ENCODE measurements around the gene FAM89A. TPM values are rescaled to one million over a fixed set of nuclear protein-coding genes. Genes with fewer than 3 reads are reported as not detected.
A peak's percentile ranks its signal among the peaks of the same experiment; 100 is the strongest.
"Not testable (repeated sequence)": the region's sequence is repeated elsewhere in the genome, so short reads cannot be mapped to it uniquely, and the experiment has no call there.

Gene FAM89A
- total and polyA plus RNA-seq, 9 of the 15 experiments (the other 6 are each of a cell fraction or from before 2014, with no cell fraction given) = 8.7 to 66.2 (median 43.3) TPM

DNA sequence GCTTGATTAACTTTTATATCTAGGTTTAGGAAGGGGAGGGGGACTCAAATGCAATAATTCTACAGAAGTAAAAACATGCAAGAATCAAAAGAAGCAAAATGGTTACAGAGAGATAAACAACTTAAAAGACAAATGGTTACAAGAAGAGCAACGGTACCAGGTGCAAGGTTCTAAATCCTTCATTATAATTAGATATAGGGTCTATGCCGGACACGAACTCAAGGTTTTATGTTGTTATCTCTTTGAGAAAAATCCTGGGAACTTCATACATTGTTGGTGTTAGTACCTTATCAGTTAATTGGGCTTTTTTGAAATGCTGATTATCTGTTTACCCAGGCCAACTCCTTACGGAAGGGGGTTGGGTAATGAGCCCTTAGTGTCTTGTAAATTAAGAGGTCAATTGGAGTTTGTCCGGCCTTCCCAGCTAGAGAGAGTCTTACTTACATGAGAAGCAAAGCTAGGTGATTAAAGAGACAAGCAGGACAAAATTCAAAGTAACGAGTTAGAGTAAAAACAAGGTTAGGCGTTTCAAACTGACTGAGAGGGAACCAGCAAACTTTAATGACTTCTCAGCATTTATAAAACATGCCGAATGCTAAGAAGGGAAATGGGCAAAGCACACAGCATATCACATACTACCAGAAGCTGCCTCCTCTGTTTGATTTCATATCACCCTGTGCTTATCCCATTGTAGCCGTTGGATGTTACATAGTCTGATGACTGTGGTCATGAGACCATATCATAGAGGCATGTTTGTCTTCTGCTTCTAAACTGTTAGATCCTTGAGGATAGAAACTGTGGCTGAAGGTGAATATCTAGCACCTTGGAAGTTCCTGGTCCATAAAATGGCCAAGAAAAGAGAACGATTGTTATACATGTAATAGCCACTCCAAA lies 55.2 kb downstream of the FAM89A start:
- BruUV-seq (replicated peaks); in situ Hi-C loops (cut with MboI); H3K9me3 ChIP-seq (replicated peaks; ENCODE audit: control insufficient read depth, insufficient read depth, low read depth, low read length); H3K4me3 ChIP-seq; H3K9me1 ChIP-seq (ENCODE audit: control insufficient read depth, insufficient read depth, low read length); H4K20me1 ChIP-seq (replicated peaks; ENCODE audit: control insufficient read depth, insufficient read depth, low read length); CTCF ChIA-PET (ENCODE audit: low intra/inter-chr PET ratio); H3K27me3 ChIP-seq (ENCODE audit: control insufficient read depth in 2 of 2, insufficient read depth in 2 of 2, low read length in 2 of 2): not testable (repeated sequence)
- peaks cover 72% of the 10 kb centered on the region for H3K36me3 ChIP-seq (ENCODE audit: control insufficient read depth, insufficient read depth, low read length)
- H3K9ac ChIP-seq (ENCODE audit: insufficient read depth in 1 of 2, low read depth in 2 of 2, low read length in 2 of 2) = peak overlapping the region in 1 of 2 experiments; percentile 44; a peak in 2 of 4 replicates
- intact Hi-C loops (cut with micrococcal nuclease) = loop anchor here (10.0 kb wide), 1 partner anchor 350 kb away; the partner anchor contains the start of genes EXOC8 and SPRTN
- POLR2A ChIA-PET = interaction anchor here (0.8 to 1.2 kb wide), 3 partner anchors 11 to 17 kb away, joined by 3 to 7 read pairs (median 4); no protein-coding TSS in a partner anchor
- H3K4me1 ChIP-seq (replicated peaks in 1 of 2; ENCODE audit: control insufficient read depth in 2 of 2, insufficient read depth in 2 of 2, low read length in 2 of 2) = peaks cover 18 to 59% of the 10 kb centered on the region in 2 experiments
- ATAC-seq = peak; percentile 86
- H3K79me2 ChIP-seq (ENCODE audit: control insufficient read depth, insufficient read depth, low read length) = peaks cover 80% of the 10 kb centered on the region
- peak; percentile 75 for FAIRE-seq
- peak overlapping the region; percentile 77 for H3K27ac ChIP-seq (ENCODE audit: extremely low read depth, low read depth, low read length)
- H2AFZ ChIP-seq (ENCODE audit: low read depth, low read length) = peak overlapping the region; percentile 9; the same call in 1 of the 2 replicates
- 3% methylated on average over 10 of the region's 10 CpGs for WGBS (ENCODE audit: insufficient coverage, low coverage, missing lambda C conversion rate)
- peak overlapping the region; percentile 57 for H3K4me2 ChIP-seq (ENCODE audit: insufficient read depth, low read length)
- DNase-seq (ENCODE audit: extremely low read depth in 1 of 4, low spot score in 3 of 4) = peak in 2 of 4 experiments; percentile 46 to 84
- TF ChIP-seq TEAD1 (CRISPR knock-in tag; IDR thresholded peaks at IDR 0.05) = peak in 1 of 2 experiments; percentile 69; a peak in 1 of 4 replicates
- TF ChIP-seq, protein P1, sequence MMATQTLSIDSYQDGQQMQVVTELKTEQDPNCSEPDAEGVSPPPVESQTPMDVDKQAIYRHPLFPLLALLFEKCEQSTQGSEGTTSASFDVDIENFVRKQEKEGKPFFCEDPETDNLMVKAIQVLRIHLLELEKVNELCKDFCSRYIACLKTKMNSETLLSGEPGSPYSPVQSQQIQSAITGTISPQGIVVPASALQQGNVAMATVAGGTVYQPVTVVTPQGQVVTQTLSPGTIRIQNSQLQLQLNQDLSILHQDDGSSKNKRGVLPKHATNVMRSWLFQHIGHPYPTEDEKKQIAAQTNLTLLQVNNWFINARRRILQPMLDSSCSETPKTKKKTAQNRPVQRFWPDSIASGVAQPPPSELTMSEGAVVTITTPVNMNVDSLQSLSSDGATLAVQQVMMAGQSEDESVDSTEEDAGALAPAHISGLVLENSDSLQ (IDR thresholded peaks at IDR 0.05) = 0 out of 2 replicates have a peak, but pooled peaks have one; percentile 5
- TF ChIP-seq FOXJ2 (tag; IDR thresholded peaks at IDR 0.05) = peak; percentile 14; the same call in 1 of the 2 replicates
- peak; percentile 7; the same call in 1 of the 2 replicates for TF ChIP-seq ETV1 (tag; conservative IDR thresholded peaks at IDR 0.05; ENCODE audit: low read depth)
- TF ChIP-seq, protein P2, sequence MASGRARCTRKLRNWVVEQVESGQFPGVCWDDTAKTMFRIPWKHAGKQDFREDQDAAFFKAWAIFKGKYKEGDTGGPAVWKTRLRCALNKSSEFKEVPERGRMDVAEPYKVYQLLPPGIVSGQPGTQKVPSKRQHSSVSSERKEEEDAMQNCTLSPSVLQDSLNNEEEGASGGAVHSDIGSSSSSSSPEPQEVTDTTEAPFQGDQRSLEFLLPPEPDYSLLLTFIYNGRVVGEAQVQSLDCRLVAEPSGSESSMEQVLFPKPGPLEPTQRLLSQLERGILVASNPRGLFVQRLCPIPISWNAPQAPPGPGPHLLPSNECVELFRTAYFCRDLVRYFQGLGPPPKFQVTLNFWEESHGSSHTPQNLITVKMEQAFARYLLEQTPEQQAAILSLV (tag; IDR thresholded peaks at IDR 0.05) = 0 out of 2 replicates have a peak, but pooled peaks have one; percentile 1
- TF ChIP-seq NCOR1 (IDR thresholded peaks at IDR 0.05) = peak; percentile 85
- peak; percentile 35; the same call in 1 of the 2 replicates for TF ChIP-seq ATF7 (IDR thresholded peaks at IDR 0.05)
- TF ChIP-seq MEIS2 (IDR thresholded peaks at IDR 0.05; ENCODE audit: partially characterized antibody) = peak; percentile 58
- TF ChIP-seq BCL6 (CRISPR knock-in tag; IDR thresholded peaks at IDR 0.05) = 0 out of 2 replicates have a peak, but pooled peaks have one; percentile 46
- peak; percentile 54 for TF ChIP-seq MAFG (tag; conservative IDR thresholded peaks at IDR 0.05)
- peak in 1 of 2 experiments; percentile 95; a peak in 2 of 4 replicates for TF ChIP-seq FOXA3 (CRISPR knock-in tag; conservative IDR thresholded peaks at IDR 0.05 in 1 of 2, IDR thresholded peaks at IDR 0.05 in 1 of 2)
- TF ChIP-seq RNF2 (IDR thresholded peaks at IDR 0.05) = peak; percentile 69; the same call in 1 of the 2 replicates
- peak; percentile 70 for TF ChIP-seq FOSL1 (tag; conservative IDR thresholded peaks at IDR 0.05)
- peak; percentile 32 to 52; a peak in 3 of 4 replicates for TF ChIP-seq FOXK2 (conservative IDR thresholded peaks at IDR 0.05 in 1 of 2, IDR thresholded peaks at IDR 0.05 in 1 of 2; ENCODE audit: low read depth in 2 of 2)
- TF ChIP-seq ZFX (CRISPR knock-in tag; IDR thresholded peaks at IDR 0.05) = peak; percentile 69
- peak; percentile 70; the same call in 1 of the 2 replicates for TF ChIP-seq HDAC2 (IDR thresholded peaks at IDR 0.05)
- TF ChIP-seq JUND (IDR thresholded peaks at IDR 0.05; ENCODE audit: borderline replicate concordance, low read depth, low read length) = peak; percentile 26; the same call in 1 of the 2 replicates
- peak; percentile 3; the same call in 1 of the 3 replicates for TF ChIP-seq JUND (tag; IDR thresholded peaks at IDR 0.05; ENCODE audit: borderline replicate concordance, low read depth, low read length)
- peak; percentile 76 for TF ChIP-seq CBFA2T2 (conservative IDR thresholded peaks at IDR 0.05)
- TF ChIP-seq CBFA2T3 (IDR thresholded peaks at IDR 0.05) = peak; percentile 88
- peak; percentile 80 for TF ChIP-seq ZNF316 (IDR thresholded peaks at IDR 0.05)

Measured in K562 (cell line).